Astrocyte of the spinal cord (primary cell): Measurements from ENCODE around the gene NCBP3.
"Not testable (repeated sequence)": the region's sequence is repeated elsewhere in the genome, so short reads cannot be mapped to it uniquely, and the experiment has no call there.

Experiments
- DNase-seq: peaks from one replicate; pipeline ENCODE4 v3.0.0; 2011; ENCODE audit warnings: low read depth, low spot score
- H3K4me3 ChIP-seq: 2 replicates; pipeline ENCODE4 v1.5.1; 2011; ENCODE audit warnings: low read depth, mild to moderate bottlenecking, low read length, moderate library complexity
- in situ Hi-C: cut with HindIII; loops from 2 replicates; pipeline ENCODE4 v1.10.0; 2017; ENCODE audit warnings: low sequenced_read_pairs
- TF ChIP-seq, protein P1 (sequence below): IDR thresholded peaks from 2 replicates; pipeline ENCODE4 v1.5.1; 2012; ENCODE audit warnings: low read depth, mild to moderate bottlenecking, low read length, inconsistent platforms

NCBP3 gene

DNA sequence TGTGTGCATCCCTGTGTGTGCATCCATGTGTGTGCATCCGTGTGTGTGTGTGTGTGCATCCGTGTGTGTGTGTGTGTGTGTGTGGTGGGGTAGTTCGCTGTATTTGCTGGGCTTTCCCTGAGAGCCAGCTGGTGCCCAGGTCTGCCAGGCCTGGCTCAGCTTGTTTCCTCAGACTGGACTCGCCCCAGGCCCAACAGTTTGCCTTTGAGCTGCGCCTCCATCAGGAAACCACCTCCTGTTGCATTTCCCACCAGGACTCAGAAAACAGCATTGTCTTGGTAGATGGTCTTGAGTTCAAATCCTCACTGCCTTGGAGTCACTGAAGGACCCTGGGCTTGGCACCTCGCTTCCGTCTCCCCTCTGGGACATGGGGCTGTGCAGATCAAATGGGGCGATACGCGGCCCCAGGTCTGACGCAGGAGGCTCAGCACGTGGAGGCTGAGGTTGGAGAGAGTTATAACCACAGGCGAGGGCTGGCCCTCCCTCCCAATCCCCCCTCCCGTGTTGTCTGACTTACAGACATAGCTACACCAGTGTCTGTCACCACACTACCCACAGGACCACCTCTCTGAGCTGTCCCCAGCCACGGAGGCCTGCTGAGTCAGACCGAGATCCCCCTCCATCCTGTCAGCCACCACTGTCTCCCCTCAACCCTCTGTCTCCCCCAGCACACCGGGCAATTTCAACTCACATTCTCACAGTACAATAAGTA lies 49.8 kb downstream of the NCBP3 start:
- TF ChIP-seq, protein P1, sequence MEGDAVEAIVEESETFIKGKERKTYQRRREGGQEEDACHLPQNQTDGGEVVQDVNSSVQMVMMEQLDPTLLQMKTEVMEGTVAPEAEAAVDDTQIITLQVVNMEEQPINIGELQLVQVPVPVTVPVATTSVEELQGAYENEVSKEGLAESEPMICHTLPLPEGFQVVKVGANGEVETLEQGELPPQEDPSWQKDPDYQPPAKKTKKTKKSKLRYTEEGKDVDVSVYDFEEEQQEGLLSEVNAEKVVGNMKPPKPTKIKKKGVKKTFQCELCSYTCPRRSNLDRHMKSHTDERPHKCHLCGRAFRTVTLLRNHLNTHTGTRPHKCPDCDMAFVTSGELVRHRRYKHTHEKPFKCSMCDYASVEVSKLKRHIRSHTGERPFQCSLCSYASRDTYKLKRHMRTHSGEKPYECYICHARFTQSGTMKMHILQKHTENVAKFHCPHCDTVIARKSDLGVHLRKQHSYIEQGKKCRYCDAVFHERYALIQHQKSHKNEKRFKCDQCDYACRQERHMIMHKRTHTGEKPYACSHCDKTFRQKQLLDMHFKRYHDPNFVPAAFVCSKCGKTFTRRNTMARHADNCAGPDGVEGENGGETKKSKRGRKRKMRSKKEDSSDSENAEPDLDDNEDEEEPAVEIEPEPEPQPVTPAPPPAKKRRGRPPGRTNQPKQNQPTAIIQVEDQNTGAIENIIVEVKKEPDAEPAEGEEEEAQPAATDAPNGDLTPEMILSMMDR = no peak
- no peak for DNase-seq
- in situ Hi-C loops = no loop called here
- H3K4me3 ChIP-seq = no peak overlapping the region

- in situ Hi-C loops = no loop called here
Observed at GRCh38 chr17:3795390-3796102, 50.5 kb downstream of the NCBP3 start.

DNA sequence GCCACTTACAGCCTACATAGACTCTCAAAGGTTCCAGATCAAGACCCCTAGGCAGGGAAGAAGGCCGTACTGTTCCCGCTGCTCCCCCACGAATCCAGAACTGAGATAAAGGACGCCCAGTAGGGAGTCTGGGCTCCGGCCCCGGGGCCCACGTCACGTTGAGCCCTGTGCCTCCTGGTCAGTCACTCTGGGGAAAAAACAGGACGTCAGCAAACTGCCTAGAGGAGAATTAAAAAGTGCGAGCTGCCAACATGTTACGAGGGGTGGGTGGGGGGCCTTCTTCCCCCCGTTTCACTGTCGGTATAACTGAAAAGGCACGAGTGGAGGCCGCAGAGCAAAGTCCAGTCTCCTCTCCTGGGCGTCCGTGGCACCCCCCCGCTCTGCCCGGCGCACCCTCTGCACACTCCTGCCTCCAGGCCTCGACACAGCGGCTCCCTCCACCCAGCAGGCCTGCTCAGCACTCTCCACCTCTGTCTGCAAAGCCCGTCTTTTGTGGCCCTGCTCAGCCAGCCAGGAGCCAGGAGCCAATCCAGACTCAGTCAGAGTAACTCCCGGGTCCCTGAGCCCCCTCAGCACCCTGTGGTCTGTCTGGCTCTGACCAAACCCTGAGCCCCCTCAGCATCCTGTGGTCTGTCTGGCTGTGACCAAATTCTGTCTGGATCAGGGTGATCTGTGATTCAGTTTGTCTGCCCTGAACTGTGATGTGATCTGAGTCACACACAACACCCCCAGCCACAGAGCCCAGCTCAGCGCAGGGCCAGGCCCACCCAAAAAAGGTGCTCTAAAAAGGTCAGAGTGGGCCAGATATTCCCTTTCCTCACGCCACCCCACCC lies 51.3 kb downstream of the NCBP3 start:
- DNase-seq = peak; percentile 83
- TF ChIP-seq, protein P1 = no peak
- in situ Hi-C loops = no loop called here
- no peak overlapping the region for H3K4me3 ChIP-seq

More at GRCh38 chr17:3795390-3796102, 50.5 kb downstream of the NCBP3 start:
- no peak overlapping the region for H3K4me3 ChIP-seq
- no peak for DNase-seq
- TF ChIP-seq, protein P1 = no peak

DNA sequence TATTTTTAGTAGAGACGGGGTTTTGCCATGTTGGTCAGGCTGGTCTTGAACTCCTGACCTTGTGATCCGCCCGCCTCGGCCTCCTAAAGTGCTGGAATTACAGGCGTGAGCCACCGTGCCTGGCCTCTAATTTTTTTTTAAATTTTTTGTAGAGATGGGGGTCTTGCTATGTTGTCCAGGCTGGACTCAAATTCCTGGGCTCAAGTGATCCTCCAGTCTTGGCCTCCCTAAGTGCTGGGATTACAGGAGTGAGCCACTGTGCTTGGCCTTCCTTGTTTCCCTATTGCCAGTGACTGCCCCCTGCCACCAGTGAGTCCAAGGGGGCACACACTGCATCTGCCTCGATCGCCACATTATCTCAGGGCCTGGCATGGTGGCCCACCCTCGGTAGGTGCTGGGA lies 51.9 kb downstream of the NCBP3 start:
- DNase-seq, H3K4me3 ChIP-seq, in situ Hi-C loops: not testable (repeated sequence)

- DNase-seq, H3K4me3 ChIP-seq, in situ Hi-C loops: not testable (repeated sequence)
Observed at GRCh38 chr17:3793258-3793657, 52.8 kb downstream of the NCBP3 start.

- no peak overlapping the region for H3K4me3 ChIP-seq
- in situ Hi-C loops = no loop called here
- no peak for DNase-seq
- TF ChIP-seq, protein P1 = no peak
Observed at GRCh38 chr17:3792481-3792880, 53.6 kb downstream of the NCBP3 start.

DNA sequence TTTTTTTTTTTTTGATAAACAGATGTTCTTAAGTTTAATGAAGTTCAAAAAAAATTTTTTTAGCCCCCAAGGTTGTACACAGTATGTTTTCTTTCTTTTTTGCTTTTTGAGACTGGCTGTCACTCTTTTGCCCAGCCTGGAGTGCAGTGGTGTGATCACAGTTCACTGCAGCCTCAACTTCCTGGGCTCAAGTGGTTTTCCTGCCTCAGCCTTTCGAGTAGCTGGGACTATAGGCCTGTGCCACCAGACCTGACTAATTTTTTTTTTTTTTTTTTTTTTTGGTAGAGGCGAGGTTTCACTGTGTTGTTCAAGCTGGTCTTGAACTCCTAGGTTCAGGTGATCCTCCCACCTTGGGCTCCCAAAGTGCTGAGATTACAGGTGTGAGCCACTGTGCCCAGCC lies 57.8 kb downstream of the NCBP3 start:
- no peak for DNase-seq
- TF ChIP-seq, protein P1 = no peak
- H3K4me3 ChIP-seq = no peak overlapping the region
- in situ Hi-C loops = no loop called here

- DNase-seq, in situ Hi-C loops, H3K4me3 ChIP-seq: not testable (repeated sequence)
Observed at GRCh38 chr17:3785323-3785722, 60.7 kb downstream of the NCBP3 start.
